ENCODE results near the gene RALB. TPM values are rescaled to one million over a fixed set of nuclear protein-coding genes. Genes with fewer than 3 reads are reported as not detected.
"Not testable (repeated sequence)": the region's sequence is repeated elsewhere in the genome, so short reads cannot be mapped to it uniquely, and the experiment has no call there.

The RALB gene
- total RNA-seq, 4 donors from 2014 or later: 41.5 to 59.1 (median 54.4) TPM

GRCh38 chr2:120308038-120308910, 55.6 kb downstream of the RALB start:
- Histone ChIP-seq H3K4me1 (peaks cover 6 to 12% (median 10%) of the 10 kb centered on the region in 4 donors), H3K27me3 (no peaks in the 10 kb centered on the region), H3K4me3 (no peak overlapping the region), H3K9me3 (no peaks in the 10 kb centered on the region), H3K36me3 (peaks cover 0 to 14% (median 5%) of the 10 kb centered on the region in 4 donors), H3K27ac (replicated peaks in 1 of 4) (no peak overlapping the region)
- intact Hi-C loops (cut with DNase I): no loop called here
- 96% methylated on average over 12 of the region's 16 CpGs for WGBS
- TF ChIP-seq POLR2AphosphoS5 (IDR thresholded peaks at IDR 0.05) (no peak), POLR2A (IDR thresholded peaks at IDR 0.05; ENCODE audit: low read depth) (no peak), CTCF (IDR thresholded peaks at IDR 0.05) (no peak), EP300 (IDR thresholded peaks at IDR 0.05) (no peak)
- DNase-seq (ENCODE audit: extremely low spot score): no peak

GRCh38 chr2:120310136-120310535, 57.5 kb downstream of the RALB start:
- Histone ChIP-seq H3K9me3 (no peaks in the 10 kb centered on the region), H3K36me3 (peaks cover 0 to 10% (median 0%) of the 10 kb centered on the region in 4 donors), H3K27me3 (no peaks in the 10 kb centered on the region), H3K4me1 (peaks cover 9 to 18% (median 14%) of the 10 kb centered on the region in 4 donors), H3K4me3 (no peak overlapping the region), H3K27ac (replicated peaks in 1 of 4) (no peak overlapping the region)
- 100% methylated on average over 6 of the region's 6 CpGs for WGBS
- TF ChIP-seq POLR2A (IDR thresholded peaks at IDR 0.05; ENCODE audit: low read depth) (no peak), CTCF (IDR thresholded peaks at IDR 0.05) (no peak), POLR2AphosphoS5 (IDR thresholded peaks at IDR 0.05) (no peak), EP300 (IDR thresholded peaks at IDR 0.05) (no peak)
- DNase-seq (ENCODE audit: extremely low spot score): no peak
- intact Hi-C loops (cut with DNase I): loop anchor here (10.0 kb wide), 3 partner anchors 55 to 205 kb away; partner anchors contain the start of genes RALB and TMEM185B

GRCh38 chr2:120310841-120311240, 58.2 kb downstream of the RALB start:
- DNase-seq (ENCODE audit: extremely low spot score); H3K4me3 ChIP-seq; H3K36me3 ChIP-seq; H3K27ac ChIP-seq (replicated peaks in 1 of 4); H3K27me3 ChIP-seq; H3K9me3 ChIP-seq: not testable (repeated sequence)
- peaks cover 9 to 18% (median 14%) of the 10 kb centered on the region in 4 donors for H3K4me1 ChIP-seq
- 98% methylated on average over 8 of the region's 8 CpGs for WGBS
- intact Hi-C loops (cut with DNase I): loop anchor here (10.0 kb wide), 3 partner anchors 56 to 206 kb away; partner anchors contain the start of genes RALB and TMEM185B

- H3K27me3 ChIP-seq: no peaks in the 10 kb centered on the region
- intact Hi-C loops (cut with DNase I): loop anchor here (10.0 kb wide), 3 partner anchors 57 to 207 kb away; partner anchors contain the start of genes RALB and TMEM185B
These were observed 59.4 kb downstream of the RALB start for GRCh38 chr2:120312076-120312475.

More at GRCh38 chr2:120312076-120312475, 59.4 kb downstream of the RALB start:
- no peaks in the 10 kb centered on the region for H3K36me3 ChIP-seq
- WGBS: 85% methylated on average over 6 of the region's 6 CpGs
- H3K9me3 ChIP-seq: no peaks in the 10 kb centered on the region
- no peak overlapping the region for H3K4me3 ChIP-seq
- peaks cover 9 to 18% (median 14%) of the 10 kb centered on the region in 4 donors for H3K4me1 ChIP-seq
- TF ChIP-seq EP300 (IDR thresholded peaks at IDR 0.05) (no peak), POLR2A (IDR thresholded peaks at IDR 0.05; ENCODE audit: low read depth) (no peak), POLR2AphosphoS5 (IDR thresholded peaks at IDR 0.05) (no peak), CTCF (IDR thresholded peaks at IDR 0.05) (no peak)
- H3K27ac ChIP-seq (replicated peaks in 1 of 4): no peak overlapping the region
- DNase-seq (ENCODE audit: extremely low spot score): no peak

All from esophagus muscularis mucosa (tissue), 4 donors.